ENCODE measurements around the gene LRRIQ4.
A peak's percentile ranks its signal among the peaks of the same experiment; 100 is the strongest.

Gene LRRIQ4

DNA sequence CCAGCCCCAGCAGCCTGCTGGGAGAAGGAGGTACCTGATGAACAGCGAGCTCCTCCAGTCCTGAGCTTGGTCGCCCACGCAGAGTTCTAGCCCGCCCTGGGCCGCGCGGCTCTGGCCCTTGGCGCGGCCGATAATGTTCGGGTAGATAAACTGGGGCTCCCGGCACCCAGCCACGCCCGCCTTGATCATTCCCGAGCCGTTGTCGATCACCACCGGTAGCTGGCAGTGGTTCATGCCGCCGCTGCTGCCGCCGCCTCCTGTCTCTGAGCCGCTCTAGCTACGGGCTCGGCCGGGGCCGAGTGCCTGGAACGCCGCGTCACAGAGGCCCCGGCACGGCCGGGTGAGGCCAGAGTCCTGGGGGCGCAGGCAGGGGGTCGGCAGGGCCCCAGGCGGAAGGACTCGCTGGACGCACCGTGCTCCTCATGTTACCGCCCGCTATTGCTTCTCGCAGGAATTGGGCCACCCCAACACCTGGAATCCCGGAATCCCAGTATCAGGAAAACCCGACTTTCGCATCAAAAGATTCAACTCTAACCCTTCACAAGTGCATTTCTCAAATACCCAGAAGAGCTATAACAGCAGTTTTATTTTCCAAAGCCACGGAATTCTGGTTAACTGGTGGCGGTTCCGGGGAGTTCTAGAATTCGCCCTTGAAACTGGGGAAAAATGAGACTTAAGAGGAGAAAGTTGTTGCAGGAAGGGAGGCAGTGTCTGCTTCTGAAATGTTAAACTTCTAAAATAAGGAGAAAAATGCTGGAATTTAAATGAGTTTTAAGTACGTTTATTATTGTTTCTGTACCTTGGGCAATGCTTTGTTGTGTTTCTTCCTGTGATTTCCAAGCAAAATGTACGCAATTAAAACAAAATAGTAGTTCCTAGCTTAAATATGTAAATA, 43.1 kb upstream of the LRRIQ4 start, which contains the start of gene ACTRT3:
TSS of gene ACTRT3 (minus strand) at position 275 of the 895 bp plus-strand sequence. CDS start at position 234, 41 bp downstream.
- Histone ChIP-seq H3K4me3 (ENCODE audit: low read length) (peak within 1 kb of the TSS; percentile 67), H3K9me2 (replicated peaks; ENCODE audit: control insufficient read depth, low read length) (no peaks in the 10 kb centered on the region), H3F3A (ENCODE audit: control insufficient read depth, insufficient read depth) (peaks cover 48% of the 10 kb centered on the region), H3K36me3 (ENCODE audit: control insufficient read depth, low read length) (peaks cover 21% of the 10 kb centered on the region), H3K79me2 (ENCODE audit: control insufficient read depth, low read length) (peaks cover 22% of the 10 kb centered on the region), H3K27me3 (ENCODE audit: control insufficient read depth, low read length) (no peaks in the 10 kb centered on the region), H3K9me3 (ENCODE audit: control insufficient read depth, insufficient read depth, low read length) (no peaks in the 10 kb centered on the region), H3K4me1 (ENCODE audit: control insufficient read depth, low read length) (peaks cover 19% of the 10 kb centered on the region), H4K20me1 (ENCODE audit: control insufficient read depth, insufficient read depth, low read depth, low read length) (no peaks in the 10 kb centered on the region), H3K27ac (ENCODE audit: low read depth, low read length) (peak within 1 kb of the TSS; percentile 18), H3K4me2 (ENCODE audit: low read length) (peak within 1 kb of the TSS; percentile 70)
- TF ChIP-seq EZH2phosphoT487 (IDR thresholded peaks at IDR 0.05; ENCODE audit: borderline replicate concordance, low read length) (no peak), CTCF (IDR thresholded peaks at IDR 0.05; ENCODE audit: low read depth, low read length, poor library complexity, severe bottlenecking) (no peak)

DNA sequence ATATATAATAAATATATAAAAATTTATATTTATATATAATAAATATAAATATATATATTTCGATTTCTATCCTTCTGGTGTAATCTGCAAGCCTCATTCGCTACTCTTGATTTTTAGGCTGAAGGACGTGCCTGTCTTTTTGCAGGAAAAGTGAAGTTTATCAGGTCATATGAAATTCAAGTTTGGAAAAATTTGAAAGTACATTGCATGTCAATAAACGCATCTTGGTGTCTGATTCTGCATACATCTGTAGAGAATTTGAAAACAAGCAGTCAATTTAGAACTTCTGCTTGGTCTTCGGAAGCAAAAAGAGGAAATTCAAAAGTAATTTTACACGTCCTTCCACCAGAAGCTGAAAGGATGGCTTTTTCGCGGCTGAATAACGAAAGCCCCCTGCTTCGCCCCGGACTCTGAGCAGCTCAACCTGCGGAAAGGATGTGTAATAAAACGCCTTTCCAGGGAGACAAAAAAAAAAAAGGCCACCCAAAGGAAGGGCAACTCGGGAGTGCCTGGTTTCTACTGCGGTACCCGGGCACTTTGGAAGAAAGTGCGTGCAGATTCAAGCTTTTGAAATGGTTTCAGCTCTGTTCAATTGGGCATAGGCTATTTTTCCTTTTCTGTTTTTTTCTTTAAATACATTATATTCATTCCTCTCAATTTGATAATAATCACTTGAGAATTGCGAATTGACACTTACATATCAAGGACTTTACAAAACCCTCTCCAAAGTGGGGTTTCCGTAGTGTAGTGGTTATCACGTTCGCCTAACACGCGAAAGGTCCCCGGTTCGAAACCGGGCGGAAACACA, 41.0 kb upstream of the LRRIQ4 start:
- Histone ChIP-seq H3K9me2 (replicated peaks; ENCODE audit: control insufficient read depth, low read length) (no peaks in the 10 kb centered on the region), H3K9me3 (ENCODE audit: control insufficient read depth, insufficient read depth, low read length) (no peaks in the 10 kb centered on the region), H3F3A (ENCODE audit: control insufficient read depth, insufficient read depth) (peaks cover 43% of the 10 kb centered on the region), H3K79me2 (ENCODE audit: control insufficient read depth, low read length) (peaks cover 44% of the 10 kb centered on the region), H3K4me1 (ENCODE audit: control insufficient read depth, low read length) (peaks cover 33% of the 10 kb centered on the region), H4K20me1 (ENCODE audit: control insufficient read depth, insufficient read depth, low read depth, low read length) (peaks cover 2% of the 10 kb centered on the region), H3K36me3 (ENCODE audit: control insufficient read depth, low read length) (peaks cover 40% of the 10 kb centered on the region), H3K27ac (ENCODE audit: low read depth, low read length) (peak overlapping the region; percentile 97), H3K27me3 (ENCODE audit: control insufficient read depth, low read length) (no peaks in the 10 kb centered on the region), H3K4me2 (ENCODE audit: low read length) (peak overlapping the region; percentile 80), H3K4me3 (ENCODE audit: low read length) (peak overlapping the region; percentile 96)
- no peak for TF ChIP-seq EZH2phosphoT487 (IDR thresholded peaks at IDR 0.05; ENCODE audit: borderline replicate concordance, low read length)
- no peak for TF ChIP-seq CTCF (IDR thresholded peaks at IDR 0.05; ENCODE audit: low read depth, low read length, poor library complexity, severe bottlenecking)

DNA sequence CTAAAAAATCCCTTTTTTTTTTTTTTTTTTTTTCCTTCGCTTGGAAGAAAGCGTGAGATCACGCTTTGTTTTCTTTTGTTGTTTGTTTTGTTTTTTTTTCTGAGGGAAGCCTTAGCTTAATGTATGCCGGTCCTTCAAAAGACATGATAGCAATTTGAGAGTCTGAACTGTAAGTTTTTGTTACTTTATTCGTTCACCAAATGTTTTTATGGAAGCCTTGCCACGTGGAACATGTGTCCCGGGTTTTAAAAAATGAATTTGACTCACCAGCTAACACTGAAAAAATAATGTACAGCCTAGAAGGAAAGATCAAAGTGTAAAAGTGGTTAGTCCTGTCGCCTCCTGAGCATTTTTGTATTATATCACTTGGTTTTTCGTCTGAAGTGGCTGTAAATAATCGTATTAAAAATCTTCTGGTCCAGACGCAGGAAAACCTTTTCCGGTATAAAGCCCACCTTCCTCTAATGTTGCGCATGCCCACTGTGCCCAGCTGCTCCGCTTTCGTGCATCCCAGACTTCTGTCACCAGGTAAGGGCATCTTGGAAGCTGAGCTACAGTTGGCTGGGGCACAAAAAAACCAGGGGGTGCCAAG, 40.3 kb upstream of the LRRIQ4 start:
- Histone ChIP-seq H3K9me3 (ENCODE audit: control insufficient read depth, insufficient read depth, low read length) (no peaks in the 10 kb centered on the region), H3K27me3 (ENCODE audit: control insufficient read depth, low read length) (no peaks in the 10 kb centered on the region), H3K36me3 (ENCODE audit: control insufficient read depth, low read length) (peaks cover 47% of the 10 kb centered on the region), H3F3A (ENCODE audit: control insufficient read depth, insufficient read depth) (peaks cover 36% of the 10 kb centered on the region), H3K27ac (ENCODE audit: low read depth, low read length) (peak overlapping the region; percentile 97), H3K4me2 (ENCODE audit: low read length) (peak overlapping the region; percentile 80), H4K20me1 (ENCODE audit: control insufficient read depth, insufficient read depth, low read depth, low read length) (peaks cover 2% of the 10 kb centered on the region), H3K79me2 (ENCODE audit: control insufficient read depth, low read length) (peaks cover 51% of the 10 kb centered on the region), H3K9me2 (replicated peaks; ENCODE audit: control insufficient read depth, low read length) (no peaks in the 10 kb centered on the region), H3K4me3 (ENCODE audit: low read length) (peak overlapping the region; percentile 96), H3K4me1 (ENCODE audit: control insufficient read depth, low read length) (peaks cover 33% of the 10 kb centered on the region)
- TF ChIP-seq EZH2phosphoT487 (IDR thresholded peaks at IDR 0.05; ENCODE audit: borderline replicate concordance, low read length) (no peak), CTCF (IDR thresholded peaks at IDR 0.05; ENCODE audit: low read depth, low read length, poor library complexity, severe bottlenecking) (no peak)

All from DOHH2 (cell line).